GM19397 (cell line): Measurements from ENCODE around the gene OR7G1.

Experiments
- ATAC-seq: cut with Tn5 transposase; IDR thresholded peaks from one replicate; pipeline ENCODE4 v1.9.1; 2021; ENCODE audit warnings: mild to moderate bottlenecking, moderate library complexity; ENCODE audit not compliant: unreplicated experiment

Gene OR7G1

GRCh38 chr19:9115307-9115813 is at the start of gene OR7G1:
Gene OR7G1, minus strand, starts transcription at chr19:9115763. Its CDS starts 0 bp downstream, at chr19:9115763.
- ATAC-seq: no peak

- ATAC-seq: no peak
These were observed 49.7 kb upstream of the OR7G1 start for GRCh38 chr19:9165261-9165660.

- no peak for ATAC-seq
These were observed 45.9 kb upstream of the OR7G1 start for GRCh38 chr19:9161427-9161826.

GRCh38 chr19:9159891-9160290 is 44.3 kb upstream of the OR7G1 start:
- ATAC-seq: no peak

GRCh38 chr19:9156304-9156703 is 40.7 kb upstream of the OR7G1 start:
- ATAC-seq: no peak

GRCh38 chr19:9155591-9155990 is 40.0 kb upstream of the OR7G1 start:
- ATAC-seq: no peak

GRCh38 chr19:9151367-9151766 is 35.8 kb upstream of the OR7G1 start:
- ATAC-seq: no peak

- no peak for ATAC-seq
These were observed 35.1 kb upstream of the OR7G1 start for GRCh38 chr19:9150650-9151049.

- ATAC-seq: no peak
These were observed 34.4 kb upstream of the OR7G1 start for GRCh38 chr19:9149997-9150396.

- no peak for ATAC-seq
These were observed 33.1 kb upstream of the OR7G1 start for GRCh38 chr19:9148697-9149096.

- no peak for ATAC-seq
These were observed 31.3 kb upstream of the OR7G1 start for GRCh38 chr19:9146882-9147281.

- no peak for ATAC-seq
These were observed 29.4 kb upstream of the OR7G1 start for GRCh38 chr19:9144920-9145319.

GRCh38 chr19:9140159-9140874 is 24.8 kb upstream of the OR7G1 start, which contains the start of gene ZNF317:
Gene ZNF317, plus strand, starts transcription at chr19:9140397. Its CDS starts 15,620 bp downstream, at chr19:9156017.
- ATAC-seq: peak; percentile 95

GRCh38 chr19:9139609-9140158 is 24.1 kb upstream of the OR7G1 start:
- peak; percentile 18 for ATAC-seq

- no peak for ATAC-seq
These were observed 16.9 kb upstream of the OR7G1 start for GRCh38 chr19:9132422-9132821.

GRCh38 chr19:9130965-9131364 is 15.4 kb upstream of the OR7G1 start:
- no peak for ATAC-seq

- no peak for ATAC-seq
These were observed 12.6 kb upstream of the OR7G1 start for GRCh38 chr19:9128171-9128570.

- ATAC-seq: no peak
These were observed 11.4 kb upstream of the OR7G1 start, which contains the start of gene OR7G3 for GRCh38 chr19:9126900-9127405. Gene OR7G3, minus strand, starts transcription at chr19:9126950. Its CDS starts 0 bp downstream, at chr19:9126950.

- no peak for ATAC-seq
These were observed 984 bp upstream of the OR7G1 start for GRCh38 chr19:9116547-9116946.

- ATAC-seq: no peak
These were observed 5.6 kb downstream of the OR7G1 start for GRCh38 chr19:9109959-9110358.

- no peak for ATAC-seq
These were observed 8.2 kb downstream of the OR7G1 start, which contains the start of gene OR7G2 for GRCh38 chr19:9107375-9107774. Gene OR7G2, minus strand, starts transcription at chr19:9107475. Its CDS starts 4,232 bp downstream, at chr19:9103243.

- no peak for ATAC-seq
These were observed 28.8 kb downstream of the OR7G1 start, which contains the start of gene OR1M1 for GRCh38 chr19:9086761-9087160. Gene OR1M1, plus strand, starts transcription at chr19:9087061. Its CDS starts 6,184 bp downstream, at chr19:9093245.
